ENCODE measurements around the gene RELN.

DNA sequence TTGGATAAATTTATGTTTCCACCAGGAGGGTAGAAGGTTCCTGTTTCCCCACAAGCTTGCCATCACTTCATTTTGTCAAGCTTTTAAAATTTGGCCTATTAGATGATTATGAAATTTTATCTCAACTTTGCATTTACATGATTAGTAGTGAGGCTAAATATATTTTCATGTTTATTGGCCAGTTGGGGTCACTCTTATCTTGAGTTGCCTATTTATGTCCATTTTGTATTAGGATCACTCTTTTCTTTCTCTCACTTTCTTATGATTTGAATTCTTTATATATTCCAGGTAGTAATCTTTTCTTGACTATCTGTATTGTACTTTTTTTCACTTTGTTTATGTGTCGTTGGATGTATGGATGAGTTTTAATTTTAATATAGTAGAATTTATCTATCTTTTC is 324.9 kb downstream of the RELN start:
- TF ChIP-seq, protein P1, sequence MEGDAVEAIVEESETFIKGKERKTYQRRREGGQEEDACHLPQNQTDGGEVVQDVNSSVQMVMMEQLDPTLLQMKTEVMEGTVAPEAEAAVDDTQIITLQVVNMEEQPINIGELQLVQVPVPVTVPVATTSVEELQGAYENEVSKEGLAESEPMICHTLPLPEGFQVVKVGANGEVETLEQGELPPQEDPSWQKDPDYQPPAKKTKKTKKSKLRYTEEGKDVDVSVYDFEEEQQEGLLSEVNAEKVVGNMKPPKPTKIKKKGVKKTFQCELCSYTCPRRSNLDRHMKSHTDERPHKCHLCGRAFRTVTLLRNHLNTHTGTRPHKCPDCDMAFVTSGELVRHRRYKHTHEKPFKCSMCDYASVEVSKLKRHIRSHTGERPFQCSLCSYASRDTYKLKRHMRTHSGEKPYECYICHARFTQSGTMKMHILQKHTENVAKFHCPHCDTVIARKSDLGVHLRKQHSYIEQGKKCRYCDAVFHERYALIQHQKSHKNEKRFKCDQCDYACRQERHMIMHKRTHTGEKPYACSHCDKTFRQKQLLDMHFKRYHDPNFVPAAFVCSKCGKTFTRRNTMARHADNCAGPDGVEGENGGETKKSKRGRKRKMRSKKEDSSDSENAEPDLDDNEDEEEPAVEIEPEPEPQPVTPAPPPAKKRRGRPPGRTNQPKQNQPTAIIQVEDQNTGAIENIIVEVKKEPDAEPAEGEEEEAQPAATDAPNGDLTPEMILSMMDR (conservative IDR thresholded peaks at IDR 0.05), result no peak
- no peak for TF ChIP-seq EZH2 (IDR thresholded peaks at IDR 0.05; ENCODE audit: low read depth)
